SJSA1 (cell line): ENCODE measurements around the gene OR13C8. TPM values are rescaled to one million over a fixed set of nuclear protein-coding genes. Genes with fewer than 3 reads are reported as not detected.
"Not testable (repeated sequence)": the region's sequence is repeated elsewhere in the genome, so short reads cannot be mapped to it uniquely, and the experiment has no call there.

ENCODE experiments used
- DNase-seq, 2 experiments: peaks; one replicate each; pipeline ENCODE4 v3.0.0-alpha.2; 2015 to 2020; ENCODE audit warnings: low spot score in 2 of 2, low read depth in 1 of 2
- H3K27ac ChIP-seq: fragments of 250-450 bp; sonication (Bioruptor Pico); 2 replicates; pipeline ENCODE4 v1.5.1; 2020; ENCODE audit warnings: mild to moderate bottlenecking, moderate library complexity
- H3K27me3 ChIP-seq: fragments of 250-450 bp; sonication (Bioruptor Pico); replicated peaks from 2 replicates; pipeline ENCODE4 v1.5.1; 2020; ENCODE audit warnings: mild to moderate bottlenecking, moderate library complexity
- H3K36me3 ChIP-seq: fragments of 250-450 bp; sonication (Bioruptor Pico); 2 replicates; pipeline ENCODE4 v1.5.1; 2020; ENCODE audit warnings: mild to moderate bottlenecking
- H3K4me1 ChIP-seq: fragments of 250-450 bp; sonication (Bioruptor Pico); replicated peaks from 2 replicates; pipeline ENCODE4 v1.6.1; 2021; ENCODE audit warnings: mild to moderate bottlenecking
- H3K4me3 ChIP-seq: fragments of 250-450 bp; sonication (Bioruptor Pico); 2 replicates; pipeline ENCODE4 v1.5.1; 2020; ENCODE audit warnings: mild to moderate bottlenecking
- H3K9me3 ChIP-seq: fragments of 250-450 bp; sonication (Bioruptor Pico); replicated peaks from 2 replicates; pipeline ENCODE4 v1.5.1; 2020; ENCODE audit warnings: mild to moderate bottlenecking
- total RNA-seq: library from RNA; depleted of rRNA; stranded (reverse); fragments of >200 nt; shearing (Covaris generic); gene quantifications from 2 replicates; pipeline ENCODE4 v1.2.3, GENCODE V29; 2014; rRNA removed

The OR13C8 gene
- not detected in 2 replicates for total RNA-seq

GRCh38 chr9:104568868-104569267, at the start of gene OR13C8:
Gene OR13C8, plus strand, starts transcription at chr9:104569168. Its CDS starts 0 bp downstream, at chr9:104569168.
- Histone ChIP-seq H3K27me3 (no peaks in the 10 kb centered on the region), H3K4me3 (no peak within 1 kb of the TSS), H3K4me1 (no peaks in the 10 kb centered on the region), H3K9me3 (peaks cover 3% of the 10 kb centered on the region; the same call in 1 of the 2 replicates), H3K27ac (no peak within 1 kb of the TSS), H3K36me3 (no peaks in the 10 kb centered on the region)
- DNase-seq, result no peak

GRCh38 chr9:104520241-104520640, 48.7 kb upstream of the OR13C8 start:
- not testable (repeated sequence) for H3K27ac ChIP-seq, H3K36me3 ChIP-seq

DNA sequence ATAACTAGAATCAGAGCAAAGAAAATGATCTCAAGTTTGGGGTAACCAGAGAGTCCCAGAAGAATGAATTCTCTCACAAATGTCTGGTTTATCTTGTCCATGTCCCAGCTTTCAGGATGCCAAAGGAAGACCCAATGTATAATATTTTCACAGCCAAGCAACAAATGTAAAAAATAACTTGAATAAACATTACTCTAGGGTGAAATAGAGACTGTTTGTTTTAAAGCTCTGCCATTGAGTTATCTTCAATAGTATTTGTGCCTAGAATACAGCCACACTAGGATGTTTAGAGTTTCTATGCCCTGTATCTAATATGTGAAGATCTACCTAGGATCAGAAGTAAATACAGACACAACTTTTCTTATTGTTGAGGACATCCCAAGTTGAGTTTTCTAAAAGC, 41.9 kb upstream of the OR13C8 start, which contains the start of gene OR13C4:
Gene OR13C4, minus strand, starts transcription at position 101 of the 400 bp plus-strand sequence. Its CDS starts 0 bp downstream, at position 101.
- Histone ChIP-seq H3K4me3 (no peak within 1 kb of the TSS), H3K4me1 (no peaks in the 10 kb centered on the region), H3K27me3 (no peaks in the 10 kb centered on the region; the same call in 1 of the 2 replicates), H3K27ac (no peak within 1 kb of the TSS), H3K36me3 (no peaks in the 10 kb centered on the region), H3K9me3 (no peaks in the 10 kb centered on the region)
- DNase-seq, result no peak

More at GRCh38 chr9:104520241-104520640, 48.7 kb upstream of the OR13C8 start:
- H3K27me3 ChIP-seq, H3K4me1 ChIP-seq, H3K9me3 ChIP-seq, DNase-seq, H3K4me3 ChIP-seq: not testable (repeated sequence)

DNA sequence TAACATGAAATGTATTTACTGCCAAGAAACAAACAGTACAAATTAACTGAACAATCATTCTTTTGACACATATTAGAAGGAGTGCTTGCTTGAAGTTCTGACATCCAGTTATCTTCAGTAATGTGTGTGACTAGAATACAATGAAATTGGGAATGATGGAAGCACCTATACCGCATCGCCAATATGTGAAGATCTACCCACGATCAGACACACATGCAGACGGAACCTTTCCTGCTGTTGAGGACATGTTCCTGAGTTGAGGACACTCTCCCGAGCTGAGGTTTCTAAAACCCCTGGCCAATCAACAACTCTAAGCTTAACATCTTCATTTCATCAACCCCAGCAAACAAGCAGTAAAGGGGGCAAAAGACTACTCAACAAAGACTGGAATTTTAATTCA, 32.2 kb upstream of the OR13C8 start, which contains the start of gene OR13C3:
Gene OR13C3, minus strand, starts transcription at position 101 of the 400 bp plus-strand sequence. CDS start 133 bp downstream, outside the sequence.
- H3K4me1 ChIP-seq, result no peaks in the 10 kb centered on the region
- H3K4me3 ChIP-seq, result no peak within 1 kb of the TSS
- no peaks in the 10 kb centered on the region for H3K9me3 ChIP-seq
- 0 out of 2 replicates have a peak, but pooled peaks cover 2% of the 10 kb centered on the region for H3K27me3 ChIP-seq
- no peak for DNase-seq
- no peaks in the 10 kb centered on the region for H3K36me3 ChIP-seq
- H3K27ac ChIP-seq, result no peak within 1 kb of the TSS

- Histone ChIP-seq H3K36me3 (no peaks in the 10 kb centered on the region), H3K4me1 (no peaks in the 10 kb centered on the region), H3K9me3 (no peaks in the 10 kb centered on the region), H3K27ac (no peak overlapping the region), H3K4me3 (no peak overlapping the region), H3K27me3 (0 out of 2 replicates have a peak, but pooled peaks cover 2% of the 10 kb centered on the region)
- no peak for DNase-seq
Measured at GRCh38 chr9:104539275-104539674, 29.7 kb upstream of the OR13C8 start.

DNA sequence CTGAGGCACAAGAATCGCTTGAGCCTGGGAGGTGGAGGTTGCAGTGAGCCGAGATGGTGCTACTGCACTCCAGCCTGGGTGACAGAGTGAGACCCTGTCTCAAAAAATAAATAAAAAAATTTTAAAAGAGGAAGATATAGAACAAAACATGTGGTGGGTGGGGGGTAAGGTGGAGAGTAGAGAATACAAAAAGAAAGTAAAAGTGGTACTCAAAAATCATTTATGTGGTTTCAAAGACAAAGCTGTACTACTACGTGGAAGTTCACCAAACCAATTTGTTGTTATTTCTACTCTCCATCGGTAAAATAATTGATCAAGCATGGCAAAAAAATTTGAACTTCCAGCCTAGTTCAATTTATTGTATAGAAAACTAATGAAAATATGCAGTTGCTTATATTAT, 24.3 kb upstream of the OR13C8 start:
- no peaks in the 10 kb centered on the region for H3K36me3 ChIP-seq
- H3K4me1 ChIP-seq, result no peaks in the 10 kb centered on the region
- H3K4me3 ChIP-seq, result no peak overlapping the region
- no peaks in the 10 kb centered on the region for H3K9me3 ChIP-seq
- H3K27ac ChIP-seq, result no peak overlapping the region
- no peak for DNase-seq
- H3K27me3 ChIP-seq, result peaks cover 7% of the 10 kb centered on the region; the same call in 1 of the 2 replicates

DNA sequence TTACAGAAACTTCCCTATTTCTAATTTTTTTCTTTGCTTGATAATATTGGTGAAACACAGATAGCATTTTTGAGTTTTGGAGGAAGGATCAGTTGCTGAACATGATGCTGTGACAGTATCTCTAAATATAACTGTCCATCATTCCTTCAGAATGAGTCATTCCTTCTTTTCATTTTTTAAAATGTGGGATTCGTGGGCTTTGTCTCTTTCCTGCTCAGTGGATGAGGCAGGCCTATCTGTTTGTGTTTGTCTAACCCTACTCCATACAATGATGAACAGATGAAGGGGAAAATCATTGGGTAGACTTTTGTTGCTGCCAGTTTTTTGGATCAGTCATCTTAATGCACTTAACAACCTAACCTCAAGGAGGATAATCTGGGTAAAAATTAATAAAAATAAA, 15.7 kb upstream of the OR13C8 start:
- peaks cover 7% of the 10 kb centered on the region; the same call in 1 of the 2 replicates for H3K4me1 ChIP-seq
- H3K9me3 ChIP-seq, result no peaks in the 10 kb centered on the region
- no peak overlapping the region for H3K27ac ChIP-seq
- no peaks in the 10 kb centered on the region for H3K36me3 ChIP-seq
- peak in 1 of 2 experiments; percentile 29 for DNase-seq
- H3K4me3 ChIP-seq, result no peak overlapping the region
- H3K27me3 ChIP-seq, result no peaks in the 10 kb centered on the region

- no peak for DNase-seq
- H3K27ac ChIP-seq, result no peak overlapping the region
- no peak overlapping the region for H3K4me3 ChIP-seq
- H3K36me3 ChIP-seq, result no peaks in the 10 kb centered on the region
- no peaks in the 10 kb centered on the region for H3K27me3 ChIP-seq
- H3K9me3 ChIP-seq, result no peaks in the 10 kb centered on the region
- peaks cover 7% of the 10 kb centered on the region; the same call in 1 of the 2 replicates for H3K4me1 ChIP-seq
Measured at GRCh38 chr9:104555521-104555920, 13.4 kb upstream of the OR13C8 start.

DNA sequence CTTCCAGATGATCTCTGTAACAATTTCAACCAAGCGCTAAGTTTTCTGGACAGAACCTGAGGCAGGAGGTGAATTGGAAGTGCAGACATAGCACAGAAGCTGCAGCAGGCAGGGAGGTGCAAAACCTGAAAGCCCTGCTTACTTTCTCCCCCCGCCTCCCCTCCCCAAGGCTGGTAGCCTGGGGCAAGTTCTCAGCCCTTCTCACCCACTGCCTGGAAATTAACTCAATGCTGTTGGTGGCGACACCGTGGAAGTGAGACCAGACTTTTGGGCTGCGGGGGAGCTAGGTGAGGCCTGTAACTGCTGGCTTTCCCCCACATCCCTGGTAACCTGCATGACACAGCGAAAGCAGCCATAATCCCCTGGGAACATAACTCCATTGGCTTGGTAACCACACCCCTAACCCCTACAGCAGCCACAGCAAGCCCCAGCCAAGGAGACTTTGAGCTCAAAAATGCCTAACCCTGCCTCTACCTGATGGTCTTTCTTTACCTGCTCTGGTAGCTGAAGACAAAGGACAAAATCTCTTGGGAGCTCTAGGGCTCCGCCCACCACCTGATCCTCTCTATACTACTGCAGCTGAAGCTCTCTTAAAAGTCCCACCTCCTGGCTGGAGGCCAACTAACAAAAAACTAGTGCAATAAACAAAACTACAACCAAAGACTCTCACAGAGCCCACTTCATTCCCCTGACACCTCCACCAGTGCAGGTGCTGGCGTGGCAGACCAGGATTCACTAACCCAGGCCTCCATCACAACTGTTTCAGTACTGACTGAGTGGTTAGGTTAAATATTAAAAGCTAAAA, 11.9 kb upstream of the OR13C8 start:
- Histone ChIP-seq H3K4me3 (no peak overlapping the region), H3K36me3 (no peaks in the 10 kb centered on the region), H3K9me3 (no peaks in the 10 kb centered on the region), H3K27me3 (no peaks in the 10 kb centered on the region), H3K27ac (no peak overlapping the region), H3K4me1 (peaks cover 7% of the 10 kb centered on the region; the same call in 1 of the 2 replicates)
- no peak for DNase-seq

DNA sequence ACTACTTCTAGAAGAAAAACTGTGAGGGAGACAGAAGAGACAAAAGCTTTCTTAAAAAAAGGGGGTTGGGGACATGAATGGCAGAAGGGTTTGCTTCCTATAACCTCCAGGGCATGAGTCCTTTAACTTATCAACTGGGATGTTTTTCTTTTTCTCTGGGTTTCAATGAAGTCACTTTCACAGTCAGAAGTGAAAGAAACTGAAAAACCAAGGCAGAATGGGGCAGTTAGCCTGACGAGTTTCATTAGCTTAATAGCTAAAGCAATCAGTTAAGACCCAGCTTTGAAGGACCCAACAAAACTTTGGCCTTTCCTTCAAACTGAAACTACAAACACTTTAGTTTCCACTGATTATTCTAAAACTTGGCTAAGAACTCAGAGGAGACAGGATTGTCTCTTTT, 4.6 kb upstream of the OR13C8 start:
- no peaks in the 10 kb centered on the region for H3K27me3 ChIP-seq
- no peak for DNase-seq
- H3K4me1 ChIP-seq, result no peaks in the 10 kb centered on the region
- H3K27ac ChIP-seq, result no peak overlapping the region
- no peaks in the 10 kb centered on the region for H3K36me3 ChIP-seq
- no peak overlapping the region for H3K4me3 ChIP-seq
- no peaks in the 10 kb centered on the region for H3K9me3 ChIP-seq

DNA sequence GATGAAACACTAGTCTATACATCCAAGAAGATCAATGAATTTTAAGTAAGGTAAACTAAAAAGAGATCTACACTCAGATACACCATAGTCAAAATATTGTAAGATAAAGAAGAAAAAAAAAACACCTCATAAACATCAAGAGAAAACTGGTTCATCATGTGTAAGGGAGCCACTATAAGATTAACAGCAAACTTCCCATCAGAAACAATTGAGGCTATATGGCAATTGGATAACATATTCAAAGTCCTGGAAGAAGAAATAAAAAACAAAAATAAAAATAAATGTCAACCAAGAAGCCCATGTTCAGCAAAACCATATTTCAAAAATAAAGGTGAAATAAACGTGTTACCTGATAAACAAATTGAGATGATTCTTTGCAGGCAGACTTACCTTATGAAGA, 3.6 kb downstream of the OR13C8 start:
- Histone ChIP-seq H3K4me1 (no peaks in the 10 kb centered on the region), H3K9me3 (peaks cover 3% of the 10 kb centered on the region; the same call in 1 of the 2 replicates), H3K4me3 (no peak overlapping the region), H3K36me3 (no peaks in the 10 kb centered on the region), H3K27ac (no peak overlapping the region), H3K27me3 (no peaks in the 10 kb centered on the region)
- DNase-seq, result no peak

DNA sequence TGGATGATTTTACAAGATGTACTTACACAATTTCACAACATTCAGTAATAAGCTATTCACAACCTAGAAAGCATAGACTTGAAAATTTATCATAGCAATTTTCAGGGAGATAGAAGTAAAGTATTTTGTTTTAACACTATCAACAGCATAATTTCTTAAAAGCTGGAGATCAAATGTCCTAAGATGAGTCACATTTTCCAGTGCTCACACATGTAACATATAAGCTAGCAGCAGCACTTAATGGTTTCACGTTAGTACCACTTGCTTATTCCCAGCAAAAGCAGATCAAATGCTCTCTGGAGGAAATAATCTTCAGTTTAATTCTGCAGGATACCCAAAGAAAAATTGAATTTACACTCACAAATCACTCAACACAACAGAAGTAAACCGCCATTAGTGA, 6.5 kb downstream of the OR13C8 start:
- H3K4me1 ChIP-seq, result no peaks in the 10 kb centered on the region
- no peaks in the 10 kb centered on the region for H3K36me3 ChIP-seq
- H3K9me3 ChIP-seq, result peaks cover 3% of the 10 kb centered on the region; the same call in 1 of the 2 replicates
- DNase-seq, result no peak
- H3K4me3 ChIP-seq, result no peak overlapping the region
- no peak overlapping the region for H3K27ac ChIP-seq
- no peaks in the 10 kb centered on the region for H3K27me3 ChIP-seq

GRCh38 chr9:104577263-104577662, 8.3 kb downstream of the OR13C8 start:
- H3K4me3 ChIP-seq, result no peak overlapping the region
- H3K27ac ChIP-seq, result no peak overlapping the region
- H3K27me3 ChIP-seq, result no peaks in the 10 kb centered on the region
- no peaks in the 10 kb centered on the region for H3K36me3 ChIP-seq
- H3K4me1 ChIP-seq, result no peaks in the 10 kb centered on the region
- no peak for DNase-seq
- H3K9me3 ChIP-seq, result no peaks in the 10 kb centered on the region

DNA sequence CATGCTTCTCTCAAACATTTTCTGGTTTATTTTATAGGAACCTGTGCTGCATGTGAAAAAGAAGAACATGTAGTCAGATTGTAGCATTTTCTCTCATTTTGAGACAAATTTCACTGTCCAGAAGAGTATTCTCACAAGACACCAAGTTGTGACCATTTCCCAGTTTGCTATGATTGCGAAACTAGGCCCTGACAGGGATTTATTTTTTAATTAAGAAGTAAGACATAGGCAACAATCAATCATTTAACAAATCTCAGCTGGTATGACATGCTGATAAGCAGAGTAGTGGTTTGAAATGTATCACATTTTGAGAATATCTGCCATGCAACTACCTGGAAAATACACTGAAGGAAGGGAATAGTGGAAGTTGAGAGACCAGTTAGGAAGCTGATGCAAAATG, 11.6 kb downstream of the OR13C8 start:
- no peak overlapping the region for H3K4me3 ChIP-seq
- H3K27ac ChIP-seq, result no peak overlapping the region
- no peaks in the 10 kb centered on the region for H3K9me3 ChIP-seq
- no peaks in the 10 kb centered on the region for H3K36me3 ChIP-seq
- no peak for DNase-seq
- no peaks in the 10 kb centered on the region for H3K27me3 ChIP-seq
- no peaks in the 10 kb centered on the region for H3K4me1 ChIP-seq
